Diencephalon (tissue), 1 donor: Measurements from ENCODE around the gene GLIS1. TPM values are rescaled to one million over a fixed set of nuclear protein-coding genes. Genes with fewer than 3 reads are reported as not detected.

Source experiments
- small RNA-seq: library from RNA; depleted of rRNA; stranded (forward); fragments of <200 nt; gene quantifications from one replicate; pipeline ENCODE3, GENCODE V24; 2014
- total RNA-seq: library from RNA; depleted of rRNA; stranded (reverse); fragments of >200 nt; gene quantifications from one replicate; pipeline ENCODE4 v1.2.3, GENCODE V29; 2014

The GLIS1 gene
- total RNA-seq = 0.23 TPM

GRCh38 chr1:53739109-53739681, at the start of gene GLIS1:
GLIS1 (minus strand) TSS chr1:53739164; CDS start chr1:53738064, 1,100 bp downstream.

GRCh38 chr1:53459321-53460175, 279.4 kb downstream of the GLIS1 start, which contains the start of gene DMRTB1:
DMRTB1 (plus strand) TSS chr1:53459399; CDS start chr1:53459454, 55 bp downstream.

Small RNA genes lying within 50 kb of the gene (small RNA-seq; reads per million reads assigned to genes)
- gene RF00418 (not detected), gene RNU7-95P (not detected)

Other genes with a start within 250 kb of the GLIS1 start
- gene NDC1, start 99.1 kb upstream of the GLIS1 start, total RNA-seq = 36.0 TPM
- gene YIPF1, start 150.6 kb upstream of the GLIS1 start, total RNA-seq = 26.8 TPM
- not detected for gene DIO1, start 155.0 kb upstream of the GLIS1 start, total RNA-seq
- 31.1 TPM for gene IFT25, start 206.5 kb upstream of the GLIS1 start, total RNA-seq
- 20.8 TPM for gene LRRC42, start 207.2 kb upstream of the GLIS1 start, total RNA-seq